PC-3 (cell line): Measurements from ENCODE around the gene HIRA. TPM values are rescaled to one million over a fixed set of nuclear protein-coding genes. Genes with fewer than 3 reads are reported as not detected.
A peak's percentile ranks its signal among the peaks of the same experiment; 100 is the strongest.

Experiments
- ATAC-seq: fragments of 200-7000 bp; cut with Tn5 transposase; 2 replicates; pipeline ENCODE4 v1.9.1; 2020; ENCODE audit warnings: mild to moderate bottlenecking, moderate library complexity
- BruUV-seq: library from RNA; stranded (reverse); fragments of 400-500 nt; replicated peaks from 2 replicates; lab custom pipeline; 2021; lab: Mats Ljungman, UMichigan
- CTCF ChIA-PET: fragments of 300-600 bp; sonication (Branson Sonifier 250); formaldehyde crosslinking; loops from one replicate; lab custom pipeline; 2022; ENCODE audit warnings: antibody characterized with exemption; lab: Charles Lee
- POLR2A ChIA-PET: fragments of 300-600 bp; sonication (Branson Sonifier 250); formaldehyde crosslinking; loops from one replicate; lab custom pipeline; 2022; ENCODE audit warnings: antibody characterized with exemption; ENCODE audit not compliant: unreplicated experiment; lab: Charles Lee
- DNase-seq: peaks from one replicate; pipeline ENCODE4 v3.0.0-alpha.2; 2015
- H2AFZ ChIP-seq: fragments of 300-600 bp; sonication (generic); 2 replicates; pipeline ENCODE4 v1.6.0; 2016; ENCODE audit warnings: antibody characterized with exemption, low read length
- H3F3A ChIP-seq: fragments of 300-600 bp; sonication (generic); one replicate; pipeline ENCODE4 v1.6.0; 2017; ENCODE audit warnings: antibody characterized with exemption, low read length, control low read depth, mild to moderate bottlenecking; ENCODE audit not compliant: unreplicated experiment
- H3K27ac ChIP-seq: fragments of 300-600 bp; sonication (generic); 2 replicates; pipeline ENCODE4 v1.5.1; 2016; ENCODE audit warnings: mild to moderate bottlenecking, low read length
- H3K27me3 ChIP-seq: fragments of 300-600 bp; sonication (generic); 2 replicates; pipeline ENCODE4 v1.6.1; 2016; ENCODE audit warnings: low read length, mixed read lengths
- H3K36me3 ChIP-seq: fragments of 300-600 bp; sonication (generic); 2 replicates; pipeline ENCODE4 v1.6.1; 2016; ENCODE audit warnings: low read depth, mixed run types, low read length, mixed read lengths
- H3K4me1 ChIP-seq: fragments of 300-600 bp; sonication (generic); 2 replicates; pipeline ENCODE4 v1.5.1; 2016; ENCODE audit warnings: low read length; ENCODE audit not compliant: insufficient read depth
- H3K4me2 ChIP-seq: fragments of 300-600 bp; sonication (generic); 2 replicates; pipeline ENCODE4 v1.6.0; 2016; ENCODE audit warnings: low read length
- H3K4me3 ChIP-seq: fragments of 300-600 bp; sonication (generic); 2 replicates; pipeline ENCODE4 v1.5.1; 2016; ENCODE audit warnings: mild to moderate bottlenecking, low read length, mixed read lengths
- H3K79me2 ChIP-seq: fragments of 300-600 bp; sonication (generic); 2 replicates; pipeline ENCODE4 v1.6.1; 2017; ENCODE audit warnings: low read length, mixed read lengths
- H3K9ac ChIP-seq: fragments of 300-600 bp; sonication (generic); 2 replicates; pipeline ENCODE4 v1.6.0; 2016; ENCODE audit warnings: mild to moderate bottlenecking, low read length
- H3K9me2 ChIP-seq: fragments of 300-600 bp; sonication (generic); replicated peaks from 2 replicates; pipeline ENCODE4 v1.6.1; 2016; ENCODE audit warnings: mixed run types, low read length, mixed read lengths
- H3K9me3 ChIP-seq: fragments of 300-600 bp; sonication (generic); 2 replicates; pipeline ENCODE4 v1.6.1; 2016; ENCODE audit warnings: low read length, mixed read lengths
- H4K20me1 ChIP-seq: fragments of 300-600 bp; sonication (generic); 2 replicates; pipeline ENCODE4 v1.6.1; 2016; ENCODE audit warnings: low read length, mixed read lengths
- CTCF ChIP-seq: fragments of 300-600 bp; sonication (generic); conservative IDR thresholded peaks from 2 replicates; pipeline ENCODE4 v1.5.1; 2017; ENCODE audit warnings: antibody characterized with exemption, low read depth, mild to moderate bottlenecking, low read length
- EZH2 ChIP-seq: fragments of 300-600 bp; sonication (generic); IDR thresholded peaks from one replicate; pipeline ENCODE4 v1.6.1; 2017; ENCODE audit warnings: antibody characterized with exemption, mild to moderate bottlenecking, low read length; ENCODE audit not compliant: unreplicated experiment
- EZH2phosphoT487 ChIP-seq: fragments of 300-600 bp; sonication (generic); IDR thresholded peaks from 2 replicates; pipeline ENCODE4 v1.6.1; 2018; ENCODE audit warnings: mild to moderate bottlenecking, antibody characterized with exemption, low read length, borderline replicate concordance
- intact Hi-C: fragments of 100-400 bp; cut with micrococcal nuclease; formaldehyde crosslinking; loops from 2 replicates; pipeline ENCODE4 v1.9.0; 2023
- total RNA-seq: library from RNA; depleted of rRNA; stranded (reverse); fragments of >200 nt; gene quantifications from 2 replicates; pipeline ENCODE4 v1.2.3, GENCODE V29; 2014

Gene HIRA
- total RNA-seq, 1 experiment from 2014 or later: 12.4 TPM

GRCh38 chr22:19357270-19358105 is 74.0 kb downstream of the HIRA start:
- peak; percentile 6 for DNase-seq
- H3K4me3 ChIP-seq: no peak overlapping the region
- ATAC-seq: peak; percentile 88
- no peaks in the 10 kb centered on the region for H4K20me1 ChIP-seq
- no peaks in the 10 kb centered on the region for H3F3A ChIP-seq
- H3K9me2 ChIP-seq: no peaks in the 10 kb centered on the region
- peaks cover 7% of the 10 kb centered on the region; the same call in 1 of the 2 replicates for H3K36me3 ChIP-seq
- intact Hi-C loops: no loop called here
- no peak overlapping the region for H3K9ac ChIP-seq
- no TSS peak for BruUV-seq
- no peaks in the 10 kb centered on the region for H3K79me2 ChIP-seq
- H3K4me1 ChIP-seq: no peaks in the 10 kb centered on the region
- no peaks in the 10 kb centered on the region for H3K27me3 ChIP-seq
- TF ChIP-seq CTCF (no peak), EZH2 (no peak), EZH2phosphoT487 (no peak)
- ChIA-PET POLR2A (no interaction called here), CTCF (interaction anchor here (0.6 kb wide), 1 partner anchor 57 kb away, joined by 3 read pairs; no protein-coding TSS in a partner anchor)
- H3K27ac ChIP-seq: no peak overlapping the region
- no peaks in the 10 kb centered on the region for H3K9me3 ChIP-seq
- no peak overlapping the region for H2AFZ ChIP-seq
- no peak overlapping the region for H3K4me2 ChIP-seq

- no TSS peak for BruUV-seq
- Histone ChIP-seq H3F3A (no peaks in the 10 kb centered on the region), H3K9me3 (no peaks in the 10 kb centered on the region), H3K4me2 (no peak overlapping the region), H3K9ac (no peak overlapping the region), H3K27me3 (no peaks in the 10 kb centered on the region), H3K27ac (no peak overlapping the region), H4K20me1 (no peaks in the 10 kb centered on the region), H3K9me2 (no peaks in the 10 kb centered on the region), H3K79me2 (no peaks in the 10 kb centered on the region), H3K4me1 (no peaks in the 10 kb centered on the region), H2AFZ (no peak overlapping the region), H3K36me3 (peaks cover 7% of the 10 kb centered on the region; the same call in 1 of the 2 replicates), H3K4me3 (no peak overlapping the region)
- intact Hi-C loops: no loop called here
- DNase-seq: no peak
- ChIA-PET POLR2A (no interaction called here), CTCF (no interaction called here)
- TF ChIP-seq EZH2phosphoT487: no peak
- no peak for TF ChIP-seq EZH2
- TF ChIP-seq CTCF: no peak
- no peak for ATAC-seq
These were observed 74.7 kb downstream of the HIRA start for GRCh38 chr22:19356708-19357269.
